ENCODE data around the gene LDLRAD2. TPM values are rescaled to one million over a fixed set of nuclear protein-coding genes. Genes with fewer than 3 reads are reported as not detected.

LDLRAD2 gene
- total RNA-seq, 1 experiment from 2014 or later, result 0.04 TPM

- Histone ChIP-seq H3K4me1 (no peaks in the 10 kb centered on the region), H3K36me3 (no peaks in the 10 kb centered on the region), H3K4me3 (no peak overlapping the region), H3K27me3 (0 out of 2 replicates have a peak, but pooled peaks cover 3% of the 10 kb centered on the region), H3K9me3 (replicated peaks) (no peaks in the 10 kb centered on the region), H3K27ac (no peak overlapping the region)
- no peak for DNase-seq
These were observed 7.5 kb upstream of the LDLRAD2 start for GRCh38 chr1:21804536-21804935.

GRCh38 chr1:21813542-21813941, 1.5 kb downstream of the LDLRAD2 start:
- H3K4me1 ChIP-seq, result peaks cover 20% of the 10 kb centered on the region
- no peak overlapping the region for H3K27ac ChIP-seq

GRCh38 chr1:21814241-21814918, 2.3 kb downstream of the LDLRAD2 start:
- peaks cover 8% of the 10 kb centered on the region for H3K36me3 ChIP-seq
- no peak overlapping the region for H3K4me3 ChIP-seq
- H3K9me3 ChIP-seq (replicated peaks), result no peaks in the 10 kb centered on the region
- H3K27ac ChIP-seq, result no peak overlapping the region
- H3K4me1 ChIP-seq, result peaks cover 20% of the 10 kb centered on the region
- H3K27me3 ChIP-seq, result no peaks in the 10 kb centered on the region
- DNase-seq, result no peak

More at GRCh38 chr1:21813542-21813941, 1.5 kb downstream of the LDLRAD2 start:
- Histone ChIP-seq H3K27me3 (no peaks in the 10 kb centered on the region), H3K36me3 (peaks cover 4% of the 10 kb centered on the region), H3K4me3 (no peak overlapping the region), H3K9me3 (replicated peaks) (no peaks in the 10 kb centered on the region)
- no peak for DNase-seq

GRCh38 chr1:21814981-21815582, 3.0 kb downstream of the LDLRAD2 start:
- Histone ChIP-seq H3K27me3 (no peaks in the 10 kb centered on the region), H3K4me3 (no peak overlapping the region), H3K27ac (no peak overlapping the region), H3K4me1 (peaks cover 20% of the 10 kb centered on the region), H3K9me3 (replicated peaks) (no peaks in the 10 kb centered on the region), H3K36me3 (peaks cover 8% of the 10 kb centered on the region)
- DNase-seq, result no peak

GRCh38 chr1:21815724-21816321, 3.8 kb downstream of the LDLRAD2 start:
- Histone ChIP-seq H3K36me3 (peaks cover 12% of the 10 kb centered on the region), H3K27ac (peak overlapping the region; percentile 8), H3K4me1 (peaks cover 20% of the 10 kb centered on the region), H3K27me3 (no peaks in the 10 kb centered on the region), H3K4me3 (no peak overlapping the region), H3K9me3 (replicated peaks) (no peaks in the 10 kb centered on the region)
- peak; percentile 56 to 57 for DNase-seq

GRCh38 chr1:21816602-21817302, 4.7 kb downstream of the LDLRAD2 start:
- H3K36me3 ChIP-seq, result peaks cover 22% of the 10 kb centered on the region
- H3K9me3 ChIP-seq (replicated peaks), result 0 out of 2 replicates have a peak, but pooled peaks cover 2% of the 10 kb centered on the region
- H3K4me1 ChIP-seq, result peaks cover 20% of the 10 kb centered on the region
- H3K4me3 ChIP-seq, result no peak overlapping the region
- no peaks in the 10 kb centered on the region for H3K27me3 ChIP-seq
- H3K27ac ChIP-seq, result peak overlapping the region; percentile 8
- DNase-seq, result peak; percentile 51 to 60

- H3K27me3 ChIP-seq, result no peaks in the 10 kb centered on the region
- peaks cover 39% of the 10 kb centered on the region for H3K36me3 ChIP-seq
- no peak overlapping the region for H3K4me3 ChIP-seq
- peaks cover 20% of the 10 kb centered on the region for H3K4me1 ChIP-seq
- H3K27ac ChIP-seq, result no peak overlapping the region
- H3K9me3 ChIP-seq (replicated peaks), result 0 out of 2 replicates have a peak, but pooled peaks cover 2% of the 10 kb centered on the region
- DNase-seq, result peak; percentile 46 to 69
These were observed 6.6 kb downstream of the LDLRAD2 start for GRCh38 chr1:21818656-21819055.

GRCh38 chr1:21820597-21821232, 8.7 kb downstream of the LDLRAD2 start:
- Histone ChIP-seq H3K9me3 (replicated peaks) (0 out of 2 replicates have a peak, but pooled peaks cover 2% of the 10 kb centered on the region), H3K27ac (no peak overlapping the region), H3K36me3 (peaks cover 58% of the 10 kb centered on the region), H3K27me3 (no peaks in the 10 kb centered on the region), H3K4me3 (no peak overlapping the region), H3K4me1 (peaks cover 18% of the 10 kb centered on the region)
- no peak for DNase-seq

GRCh38 chr1:21821385-21822019, 9.4 kb downstream of the LDLRAD2 start:
- H3K36me3 ChIP-seq, result peaks cover 65% of the 10 kb centered on the region

GRCh38 chr1:21822349-21822748, 10.3 kb downstream of the LDLRAD2 start:
- H3K9me3 ChIP-seq (replicated peaks), result 0 out of 2 replicates have a peak, but pooled peaks cover 2% of the 10 kb centered on the region
- H3K27me3 ChIP-seq, result no peaks in the 10 kb centered on the region
- no peak overlapping the region for H3K27ac ChIP-seq
- no peak overlapping the region for H3K4me3 ChIP-seq
- peaks cover 74% of the 10 kb centered on the region for H3K36me3 ChIP-seq
- peak in 1 of 2 experiments; percentile 24 for DNase-seq
- peaks cover 4% of the 10 kb centered on the region; the same call in 1 of the 2 replicates for H3K4me1 ChIP-seq

More at GRCh38 chr1:21821385-21822019, 9.4 kb downstream of the LDLRAD2 start:
- Histone ChIP-seq H3K4me1 (peaks cover 11% of the 10 kb centered on the region), H3K27ac (no peak overlapping the region), H3K4me3 (no peak overlapping the region), H3K27me3 (no peaks in the 10 kb centered on the region), H3K9me3 (replicated peaks) (0 out of 2 replicates have a peak, but pooled peaks cover 2% of the 10 kb centered on the region)
- no peak for DNase-seq

GRCh38 chr1:21823206-21823979, 11.3 kb downstream of the LDLRAD2 start:
- H3K27me3 ChIP-seq, result no peaks in the 10 kb centered on the region
- no peak for DNase-seq
- H3K27ac ChIP-seq, result no peak overlapping the region
- H3K9me3 ChIP-seq (replicated peaks), result 0 out of 2 replicates have a peak, but pooled peaks cover 2% of the 10 kb centered on the region
- H3K4me1 ChIP-seq, result no peaks in the 10 kb centered on the region
- no peak overlapping the region for H3K4me3 ChIP-seq
- peaks cover 80% of the 10 kb centered on the region for H3K36me3 ChIP-seq

- no peaks in the 10 kb centered on the region for H3K27me3 ChIP-seq
- no peak overlapping the region for H3K27ac ChIP-seq
- H3K36me3 ChIP-seq, result peaks cover 82% of the 10 kb centered on the region
- H3K9me3 ChIP-seq (replicated peaks), result 0 out of 2 replicates have a peak, but pooled peaks cover 2% of the 10 kb centered on the region
- H3K4me1 ChIP-seq, result no peaks in the 10 kb centered on the region
- H3K4me3 ChIP-seq, result no peak overlapping the region
- no peak for DNase-seq
These were observed 12.1 kb downstream of the LDLRAD2 start for GRCh38 chr1:21823980-21824702.

GRCh38 chr1:21824926-21825325, 12.9 kb downstream of the LDLRAD2 start:
- Histone ChIP-seq H3K27ac (no peak overlapping the region), H3K27me3 (no peaks in the 10 kb centered on the region), H3K36me3 (peaks cover 89% of the 10 kb centered on the region), H3K4me3 (no peak overlapping the region), H3K4me1 (no peaks in the 10 kb centered on the region), H3K9me3 (replicated peaks) (0 out of 2 replicates have a peak, but pooled peaks cover 2% of the 10 kb centered on the region)
- no peak for DNase-seq
